MM.1S (cell line): Measurements from ENCODE around the gene WDR54.

Experiments
- DNase-seq: peaks from one replicate; pipeline ENCODE4 v3.0.0-alpha.2; 2015
- H2AFZ ChIP-seq: fragments of 300-600 bp; sonication (generic); 2 replicates; pipeline ENCODE4 v1.6.0; 2016; ENCODE audit warnings: antibody characterized with exemption, low read length
- H3F3A ChIP-seq: fragments of 300-600 bp; sonication (generic); 2 replicates; pipeline ENCODE4 v1.6.1; 2016; ENCODE audit warnings: mild to moderate bottlenecking, antibody characterized with exemption, low read length, moderate library complexity, mixed read lengths; ENCODE audit not compliant: insufficient read depth
- H3K27ac ChIP-seq: fragments of 300-600 bp; sonication (generic); 2 replicates; pipeline ENCODE4 v1.5.1; 2016; ENCODE audit warnings: mild to moderate bottlenecking, low read length
- H3K27me3 ChIP-seq: fragments of 300-600 bp; sonication (generic); replicated peaks from 2 replicates; pipeline ENCODE4 v1.6.0; 2016; ENCODE audit warnings: low read length; ENCODE audit not compliant: insufficient read depth
- H3K36me3 ChIP-seq: fragments of 300-600 bp; sonication (generic); replicated peaks from 2 replicates; pipeline ENCODE4 v1.6.1; 2016; ENCODE audit warnings: mild to moderate bottlenecking, low read length, mixed read lengths; ENCODE audit not compliant: insufficient read depth
- H3K4me1 ChIP-seq: fragments of 300-600 bp; sonication (generic); 2 replicates; pipeline ENCODE4 v1.6.1; 2016; ENCODE audit warnings: low read length, mixed read lengths
- H3K4me2 ChIP-seq: fragments of 300-600 bp; sonication (generic); 2 replicates; pipeline ENCODE4 v1.6.0; 2016; ENCODE audit warnings: low read depth, low read length
- H3K4me3 ChIP-seq: fragments of 300-600 bp; sonication (generic); 2 replicates; pipeline ENCODE4 v1.5.1; 2016; ENCODE audit warnings: low read length, mixed read lengths
- H3K79me2 ChIP-seq: fragments of 300-600 bp; sonication (generic); 2 replicates; pipeline ENCODE4 v1.6.1; 2016; ENCODE audit warnings: mixed run types, low read length, mixed read lengths
- H3K9ac ChIP-seq: fragments of 300-600 bp; sonication (generic); 2 replicates; pipeline ENCODE4 v1.6.1; 2016; ENCODE audit warnings: low read length, mixed read lengths
- H3K9me2 ChIP-seq: fragments of 300-600 bp; sonication (generic); replicated peaks from 2 replicates; pipeline ENCODE4 v1.6.1; 2016; ENCODE audit warnings: mild to moderate bottlenecking, low read length, mixed read lengths; ENCODE audit not compliant: insufficient read depth
- H3K9me3 ChIP-seq: fragments of 300-600 bp; sonication (generic); replicated peaks from 2 replicates; pipeline ENCODE4 v1.6.1; 2016; ENCODE audit warnings: mild to moderate bottlenecking, low read length, mixed read lengths; ENCODE audit not compliant: insufficient read depth
- H4K20me1 ChIP-seq: fragments of 300-600 bp; sonication (generic); 2 replicates; pipeline ENCODE4 v1.6.1; 2016; ENCODE audit warnings: mild to moderate bottlenecking, low read length, moderate library complexity, mixed read lengths; ENCODE audit not compliant: insufficient read depth
- EZH2 ChIP-seq: fragments of 300-600 bp; sonication (generic); optimal IDR thresholded peaks from 2 replicates; pipeline ENCODE3; 2017; ENCODE audit warnings: low read depth, mild to moderate bottlenecking, antibody characterized with exemption, low read length, mixed read lengths
- EZH2phosphoT487 ChIP-seq: fragments of 300-600 bp; sonication (generic); IDR thresholded peaks from 2 replicates; pipeline ENCODE4 v1.6.1; 2018; ENCODE audit warnings: antibody characterized with exemption, low read length
- TF ChIP-seq, protein P1 (sequence below): fragments of 300-600 bp; sonication (generic); IDR thresholded peaks from 2 replicates; pipeline ENCODE4 v1.5.1; 2016; ENCODE audit warnings: antibody characterized with exemption, low read length, mixed read lengths

The WDR54 gene

DNA sequence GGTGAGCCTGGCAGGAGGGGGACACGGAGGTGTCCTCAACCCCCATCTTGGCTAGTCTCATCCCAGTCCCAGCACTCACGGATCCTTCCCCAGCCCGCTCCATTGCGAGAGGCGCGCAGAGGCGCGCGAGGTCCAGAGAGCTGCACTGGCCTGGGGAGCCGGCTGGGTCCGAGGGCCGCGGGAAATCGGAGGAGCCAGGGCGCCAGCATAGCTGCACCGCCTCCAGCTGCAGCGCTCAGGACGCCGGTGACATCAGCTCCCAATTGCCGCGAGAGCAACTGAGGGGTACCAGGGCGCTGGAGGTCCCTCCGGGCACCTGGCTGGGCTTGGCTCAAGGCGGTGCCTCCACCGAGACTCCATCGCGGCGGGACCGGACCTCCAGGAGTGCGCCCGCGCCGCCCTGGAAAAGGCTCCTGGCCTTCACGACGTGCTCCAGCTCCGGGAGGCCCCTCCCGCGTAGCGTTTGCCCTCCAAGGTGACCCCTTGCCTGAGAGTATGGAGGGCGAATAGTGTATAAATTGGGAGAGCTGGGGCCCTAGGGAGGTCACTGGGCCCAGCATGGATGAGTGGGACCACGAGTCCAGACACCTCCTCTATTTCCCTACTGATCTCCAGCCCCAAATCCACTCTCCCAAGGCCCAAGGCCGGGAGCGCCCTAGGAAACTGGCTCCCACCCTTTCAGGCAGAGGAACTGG lies 14.7 kb downstream of the WDR54 start:
- no peak for TF ChIP-seq EZH2phosphoT487
- TF ChIP-seq EZH2, result no peak
- TF ChIP-seq, protein P1, sequence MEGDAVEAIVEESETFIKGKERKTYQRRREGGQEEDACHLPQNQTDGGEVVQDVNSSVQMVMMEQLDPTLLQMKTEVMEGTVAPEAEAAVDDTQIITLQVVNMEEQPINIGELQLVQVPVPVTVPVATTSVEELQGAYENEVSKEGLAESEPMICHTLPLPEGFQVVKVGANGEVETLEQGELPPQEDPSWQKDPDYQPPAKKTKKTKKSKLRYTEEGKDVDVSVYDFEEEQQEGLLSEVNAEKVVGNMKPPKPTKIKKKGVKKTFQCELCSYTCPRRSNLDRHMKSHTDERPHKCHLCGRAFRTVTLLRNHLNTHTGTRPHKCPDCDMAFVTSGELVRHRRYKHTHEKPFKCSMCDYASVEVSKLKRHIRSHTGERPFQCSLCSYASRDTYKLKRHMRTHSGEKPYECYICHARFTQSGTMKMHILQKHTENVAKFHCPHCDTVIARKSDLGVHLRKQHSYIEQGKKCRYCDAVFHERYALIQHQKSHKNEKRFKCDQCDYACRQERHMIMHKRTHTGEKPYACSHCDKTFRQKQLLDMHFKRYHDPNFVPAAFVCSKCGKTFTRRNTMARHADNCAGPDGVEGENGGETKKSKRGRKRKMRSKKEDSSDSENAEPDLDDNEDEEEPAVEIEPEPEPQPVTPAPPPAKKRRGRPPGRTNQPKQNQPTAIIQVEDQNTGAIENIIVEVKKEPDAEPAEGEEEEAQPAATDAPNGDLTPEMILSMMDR, result no peak
- Histone ChIP-seq H3K27ac (no peak overlapping the region), H3K27me3 (peaks cover 6% of the 10 kb centered on the region), H3K9ac (no peak overlapping the region), H3K4me2 (no peak overlapping the region), H3K9me3 (no peaks in the 10 kb centered on the region), H3K36me3 (no peaks in the 10 kb centered on the region), H3K9me2 (no peaks in the 10 kb centered on the region), H3F3A (no peaks in the 10 kb centered on the region), H3K4me3 (no peak overlapping the region), H2AFZ (no peak overlapping the region), H3K4me1 (peaks cover 5% of the 10 kb centered on the region), H4K20me1 (no peaks in the 10 kb centered on the region), H3K79me2 (no peaks in the 10 kb centered on the region)
- DNase-seq, result no peak

DNA sequence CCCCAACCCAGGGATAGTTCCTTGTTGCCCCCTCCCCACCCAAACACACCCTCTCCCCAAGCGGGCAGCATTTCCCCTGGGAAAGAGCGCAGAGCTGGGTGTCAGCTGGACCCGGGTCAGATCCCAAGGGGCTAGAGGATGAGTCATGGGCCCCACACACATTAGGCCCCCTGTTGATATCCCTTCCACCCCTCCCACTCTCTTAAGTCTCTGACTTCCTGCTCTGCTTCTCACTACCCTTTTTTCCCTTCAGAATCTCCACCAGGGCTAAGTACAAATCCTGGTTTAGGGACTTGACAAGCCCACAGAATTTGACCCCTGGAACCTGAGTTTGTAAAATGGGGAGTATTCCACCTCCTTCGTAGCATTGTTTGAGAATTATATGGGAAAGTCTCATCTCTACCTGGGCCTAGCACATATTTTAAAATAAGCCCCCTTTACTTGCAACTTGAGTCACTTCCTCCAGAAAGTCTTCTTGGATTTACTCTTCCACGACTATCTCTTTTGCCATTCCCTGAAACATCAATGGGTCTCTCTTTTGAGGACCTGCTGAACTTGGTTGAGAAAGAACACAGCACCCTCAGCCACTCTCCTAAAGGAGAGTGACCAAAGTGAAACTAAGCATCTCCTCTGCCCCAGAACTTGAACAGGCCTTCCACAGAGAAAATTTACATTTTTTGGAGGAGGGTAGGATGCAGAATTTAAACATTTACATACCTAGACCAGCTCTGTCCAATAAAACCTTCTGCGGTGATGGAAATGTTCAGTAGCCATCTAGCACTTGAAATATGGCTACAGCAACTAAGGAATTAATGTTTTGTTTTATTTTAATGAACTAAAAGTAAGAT lies 15.5 kb downstream of the WDR54 start:
- no peak for TF ChIP-seq EZH2
- TF ChIP-seq, protein P1, result no peak
- no peak for TF ChIP-seq EZH2phosphoT487
- H3K4me2 ChIP-seq, result no peak overlapping the region
- no peak for DNase-seq
- no peak overlapping the region for H3K4me3 ChIP-seq
- H3K9ac ChIP-seq, result no peak overlapping the region
- no peak overlapping the region for H2AFZ ChIP-seq
- no peak overlapping the region for H3K27ac ChIP-seq
- no peaks in the 10 kb centered on the region for H3K36me3 ChIP-seq
- H3K79me2 ChIP-seq, result no peaks in the 10 kb centered on the region
- H4K20me1 ChIP-seq, result no peaks in the 10 kb centered on the region
- H3F3A ChIP-seq, result no peaks in the 10 kb centered on the region
- H3K9me3 ChIP-seq, result no peaks in the 10 kb centered on the region
- H3K4me1 ChIP-seq, result peaks cover 5% of the 10 kb centered on the region
- peaks cover 14% of the 10 kb centered on the region for H3K27me3 ChIP-seq
- no peaks in the 10 kb centered on the region for H3K9me2 ChIP-seq

DNA sequence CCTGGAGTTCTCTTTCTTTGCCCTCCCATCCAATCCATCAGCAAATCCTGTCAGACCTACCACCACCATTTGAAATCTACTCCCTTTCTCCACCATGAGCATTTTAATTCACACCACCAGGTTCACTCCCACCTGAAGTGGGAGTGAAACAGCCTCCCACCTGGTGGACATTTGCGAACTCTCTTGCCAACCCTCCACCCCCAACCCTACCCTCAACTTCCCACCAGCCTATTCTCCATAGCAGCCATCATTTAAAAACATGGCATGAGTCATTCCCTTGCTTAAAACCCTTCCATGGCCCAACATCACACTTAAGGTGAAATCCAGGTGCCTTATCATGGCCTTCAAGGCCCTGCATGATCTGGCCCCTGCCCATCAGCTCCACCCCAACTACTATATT lies 16.7 kb downstream of the WDR54 start:
- Histone ChIP-seq H3K27me3 (peaks cover 18% of the 10 kb centered on the region), H3F3A (no peaks in the 10 kb centered on the region), H3K27ac (no peak overlapping the region), H4K20me1 (no peaks in the 10 kb centered on the region), H3K4me2 (no peak overlapping the region), H3K9me3 (no peaks in the 10 kb centered on the region), H3K4me3 (no peak overlapping the region), H3K9me2 (no peaks in the 10 kb centered on the region), H3K79me2 (no peaks in the 10 kb centered on the region), H3K4me1 (peaks cover 5% of the 10 kb centered on the region), H3K9ac (no peak overlapping the region), H3K36me3 (no peaks in the 10 kb centered on the region), H2AFZ (no peak overlapping the region)
- TF ChIP-seq EZH2phosphoT487 (no peak), EZH2 (no peak)
- TF ChIP-seq, protein P1, result no peak
- no peak for DNase-seq
